Measurements from ENCODE around the gene SYNGR4.

The SYNGR4 gene

GRCh38 chr19:48419158-48419920 lies 55.2 kb downstream of the SYNGR4 start:
- DNase-seq (ENCODE audit: low read depth), result no peak
- no peak for TF ChIP-seq CTCF (conservative IDR thresholded peaks at IDR 0.05; ENCODE audit: low read depth, low read length)
- no peak overlapping the region for H3K4me3 ChIP-seq (ENCODE audit: low read length)

- no peak for TF ChIP-seq CTCF (conservative IDR thresholded peaks at IDR 0.05; ENCODE audit: low read depth, low read length)
- H3K4me3 ChIP-seq (ENCODE audit: low read length), result no peak overlapping the region
- no peak for DNase-seq (ENCODE audit: low read depth)
Observed at GRCh38 chr19:48421548-48421947, 57.4 kb downstream of the SYNGR4 start.

- DNase-seq (ENCODE audit: low read depth), result no peak
- TF ChIP-seq CTCF (conservative IDR thresholded peaks at IDR 0.05; ENCODE audit: low read depth, low read length), result no peak
- H3K4me3 ChIP-seq (ENCODE audit: low read length), result no peak overlapping the region
Observed at GRCh38 chr19:48424694-48425219, 60.6 kb downstream of the SYNGR4 start.

Measured in retinal pigment epithelial cell (primary cell).